Astrocyte (in vitro differentiated cells and primary cell): Measurements from ENCODE around the gene UBE2Z.

Source experiments
- CTCF ChIP-seq: IDR thresholded peaks from 2 replicates; pipeline ENCODE4 v1.5.1; 2011; ENCODE audit warnings: low read depth, mild to moderate bottlenecking, inconsistent platforms, low read length, moderate library complexity; ENCODE audit not compliant: insufficient read depth
- EZH2 ChIP-seq: IDR thresholded peaks from 2 replicates; pipeline ENCODE4 v1.6.1; 2012; ENCODE audit warnings: mild to moderate bottlenecking, low read length, inconsistent platforms; ENCODE audit not compliant: insufficient read depth

- TF ChIP-seq CTCF (no peak), EZH2 (no peak)
Observed at GRCh38 chr17:48951572-48951971, 43.4 kb downstream of the UBE2Z start.
